HG03565 (cell line): ENCODE results near the gene MYO3B.

Experiments used
- ATAC-seq: cut with Tn5 transposase; IDR thresholded peaks from one replicate; pipeline ENCODE4 v1.9.1; 2021; ENCODE audit warnings: mild to moderate bottlenecking, moderate library complexity; ENCODE audit not compliant: unreplicated experiment

Gene MYO3B

GRCh38 chr2:170159060-170159459, 18.9 kb upstream of the MYO3B start:
- ATAC-seq: no peak

GRCh38 chr2:170161516-170162270, 16.3 kb upstream of the MYO3B start:
- no peak for ATAC-seq

GRCh38 chr2:170162271-170162632, 15.7 kb upstream of the MYO3B start:
- ATAC-seq: no peak

GRCh38 chr2:170163411-170164065, 14.4 kb upstream of the MYO3B start:
- ATAC-seq: no peak

GRCh38 chr2:170165129-170165528, 12.8 kb upstream of the MYO3B start:
- ATAC-seq: no peak

- ATAC-seq: no peak
These were observed 11.2 kb upstream of the MYO3B start for GRCh38 chr2:170166735-170167134.

- ATAC-seq: no peak
These were observed 7.5 kb upstream of the MYO3B start for GRCh38 chr2:170170281-170171040.

GRCh38 chr2:170176212-170176611, 1.7 kb upstream of the MYO3B start:
- no peak for ATAC-seq

GRCh38 chr2:170180031-170180566, 2.2 kb downstream of the MYO3B start:
- peak; percentile 61 for ATAC-seq

GRCh38 chr2:170181602-170182001, 3.7 kb downstream of the MYO3B start:
- no peak for ATAC-seq

GRCh38 chr2:170185319-170185718, 7.4 kb downstream of the MYO3B start:
- ATAC-seq: no peak

- ATAC-seq: no peak
These were observed 11.8 kb downstream of the MYO3B start for GRCh38 chr2:170189757-170190156.

- ATAC-seq: no peak
These were observed 12.2 kb downstream of the MYO3B start for GRCh38 chr2:170190172-170190571.

GRCh38 chr2:170191166-170191866, 13.4 kb downstream of the MYO3B start:
- no peak for ATAC-seq

- ATAC-seq: no peak
These were observed 19.0 kb downstream of the MYO3B start for GRCh38 chr2:170196963-170197362.

- no peak for ATAC-seq
These were observed 23.3 kb downstream of the MYO3B start for GRCh38 chr2:170201275-170201674.

- no peak for ATAC-seq
These were observed 23.9 kb downstream of the MYO3B start for GRCh38 chr2:170201734-170202393.

- ATAC-seq: no peak
These were observed 24.5 kb downstream of the MYO3B start for GRCh38 chr2:170202437-170202836.

GRCh38 chr2:170204298-170204951, 26.5 kb downstream of the MYO3B start:
- ATAC-seq: no peak

- no peak for ATAC-seq
These were observed 28.3 kb downstream of the MYO3B start for GRCh38 chr2:170206246-170206645.
